ENCODE data around the gene ELL.

The ELL gene

DNA sequence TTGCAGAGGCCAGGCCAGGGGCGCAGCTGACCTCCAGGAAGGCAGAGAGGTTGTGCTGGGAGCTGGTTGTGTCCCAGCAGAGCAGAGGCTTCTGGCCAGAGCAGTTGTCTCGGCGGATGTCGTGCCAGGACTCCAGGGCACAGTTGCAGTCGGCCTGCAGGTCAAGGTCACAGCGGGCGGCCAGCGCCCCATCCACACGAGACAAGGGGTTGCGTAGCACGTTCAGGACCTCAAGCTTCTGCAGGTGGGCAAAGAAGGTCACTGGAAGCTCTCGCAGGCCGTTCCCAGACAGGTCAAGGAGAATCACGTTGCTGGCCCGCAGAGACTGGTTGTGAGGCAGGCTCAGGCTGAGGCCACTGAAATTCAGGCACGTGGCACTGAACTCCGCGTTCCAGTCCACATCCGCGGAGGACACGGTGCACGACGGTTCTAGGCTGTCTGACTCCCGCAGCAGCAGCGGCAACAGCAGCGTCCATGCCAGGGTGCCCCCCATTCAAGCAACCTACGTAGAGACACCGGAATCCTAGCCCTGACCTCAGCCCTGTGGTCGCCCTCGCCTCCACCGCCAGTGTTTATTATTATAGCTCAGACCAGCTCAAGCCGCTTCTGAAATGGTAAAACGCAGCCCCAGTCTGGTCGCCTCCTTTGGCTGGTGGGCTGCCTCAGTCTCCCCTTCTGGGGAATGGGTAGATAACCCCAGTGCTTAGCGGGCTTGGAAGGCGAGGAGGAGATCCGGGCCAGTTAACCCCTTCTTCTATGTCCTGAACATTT is 125.2 kb downstream of the ELL start:
- no peak for DNase-seq (ENCODE audit: low spot score)

DNA sequence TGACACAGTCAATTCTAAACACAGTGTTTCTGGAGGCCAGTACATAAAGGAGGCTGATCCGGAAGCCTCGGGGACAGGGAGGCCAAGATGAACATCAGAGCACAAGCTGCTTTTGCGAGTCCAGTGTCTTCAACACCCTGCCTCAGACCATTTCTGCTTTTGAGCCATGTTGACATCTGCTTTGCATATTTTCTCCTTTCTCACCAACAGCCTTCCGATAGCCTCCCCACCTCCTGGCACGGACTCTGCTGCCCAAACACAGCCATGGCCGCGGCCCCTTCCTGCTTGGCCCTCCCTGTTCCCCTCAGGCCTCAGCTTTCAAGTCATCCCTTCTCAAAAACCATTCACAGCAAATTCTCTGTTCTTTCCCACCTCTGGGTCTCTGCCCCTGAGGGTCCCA is 128.0 kb downstream of the ELL start:
- no peak for DNase-seq (ENCODE audit: low spot score)

DNA sequence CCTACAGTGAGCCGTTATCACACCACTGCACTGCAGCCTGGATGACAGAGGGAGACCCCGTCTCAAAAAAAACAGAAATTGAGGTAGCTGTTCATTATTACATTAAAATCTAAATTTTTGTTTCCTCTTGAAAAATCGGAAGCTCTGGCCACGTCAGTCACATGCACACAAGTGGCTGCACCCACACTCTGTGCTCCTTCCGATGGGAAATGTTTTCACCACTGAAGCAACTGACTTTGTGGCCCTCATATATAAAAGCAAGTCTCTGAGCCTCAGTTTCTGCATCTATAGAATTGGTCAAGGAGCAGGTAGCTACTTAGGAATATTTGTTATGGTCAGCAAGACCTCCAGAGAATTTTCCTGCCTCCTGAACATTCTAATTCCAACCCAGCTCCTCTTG is 128.9 kb downstream of the ELL start:
- DNase-seq (ENCODE audit: low spot score): no peak
